ENCODE results near the gene CCDC88B. TPM values are rescaled to one million over a fixed set of nuclear protein-coding genes. Genes with fewer than 3 reads are reported as not detected.

The CCDC88B gene
- total RNA-seq, 1 donor from 2014 or later: 119 TPM

- intact Hi-C loops (cut with micrococcal nuclease): no loop called here
- no peak overlapping the region for H3K27ac Mint-ChIP-seq
These were observed 12.3 kb downstream of the CCDC88B start for GRCh38 chr11:64352099-64352994.

GRCh38 chr11:64352995-64353714, 13.2 kb downstream of the CCDC88B start:
- H3K27ac Mint-ChIP-seq: no peak overlapping the region
- H3K27me3 Mint-ChIP-seq: no peaks in the 10 kb centered on the region
- no peaks in the 10 kb centered on the region for H3K9me3 Mint-ChIP-seq
- intact Hi-C loops (cut with micrococcal nuclease): no loop called here
- DNase-seq: no peak
- peaks cover 24% of the 10 kb centered on the region for H3K36me3 Mint-ChIP-seq (ENCODE audit: low read depth)
- H3K4me1 Mint-ChIP-seq: peaks cover 10% of the 10 kb centered on the region
- no peak overlapping the region for H3K4me3 Mint-ChIP-seq

More at GRCh38 chr11:64352099-64352994, 12.3 kb downstream of the CCDC88B start:
- H3K9me3 Mint-ChIP-seq: no peaks in the 10 kb centered on the region
- peaks cover 24% of the 10 kb centered on the region for H3K36me3 Mint-ChIP-seq (ENCODE audit: low read depth)
- peaks cover 5% of the 10 kb centered on the region for H3K4me1 Mint-ChIP-seq
- no peak for DNase-seq
- H3K27me3 Mint-ChIP-seq: no peaks in the 10 kb centered on the region
- no peak overlapping the region for H3K4me3 Mint-ChIP-seq

GRCh38 chr11:64353715-64354506, 13.9 kb downstream of the CCDC88B start:
- DNase-seq: no peak
- H3K36me3 Mint-ChIP-seq (ENCODE audit: low read depth): peaks cover 22% of the 10 kb centered on the region
- no peaks in the 10 kb centered on the region for H3K9me3 Mint-ChIP-seq
- H3K4me1 Mint-ChIP-seq: peaks cover 10% of the 10 kb centered on the region
- H3K27ac Mint-ChIP-seq: no peak overlapping the region
- intact Hi-C loops (cut with micrococcal nuclease): no loop called here
- no peaks in the 10 kb centered on the region for H3K27me3 Mint-ChIP-seq
- H3K4me3 Mint-ChIP-seq: no peak overlapping the region

- Mint-ChIP-seq H3K27me3 (no peaks in the 10 kb centered on the region), H3K36me3 (ENCODE audit: low read depth) (peaks cover 22% of the 10 kb centered on the region), H3K27ac (peak overlapping the region; percentile 34), H3K9me3 (no peaks in the 10 kb centered on the region), H3K4me3 (no peak overlapping the region), H3K4me1 (peaks cover 18% of the 10 kb centered on the region)
- peak; percentile 75 for DNase-seq
- intact Hi-C loops (cut with micrococcal nuclease): no loop called here
These were observed 15.3 kb downstream of the CCDC88B start for GRCh38 chr11:64355078-64355940.

GRCh38 chr11:64356498-64357411, 16.8 kb downstream of the CCDC88B start:
- Mint-ChIP-seq H3K27ac (no peak overlapping the region), H3K36me3 (ENCODE audit: low read depth) (peaks cover 28% of the 10 kb centered on the region), H3K4me1 (peaks cover 20% of the 10 kb centered on the region), H3K27me3 (no peaks in the 10 kb centered on the region), H3K9me3 (no peaks in the 10 kb centered on the region), H3K4me3 (peak overlapping the region; percentile 56)
- intact Hi-C loops (cut with micrococcal nuclease): loop anchor here (1.0 kb wide), 1 partner anchor 39 kb away; the partner anchor contains the start of gene TRMT112
- peak; percentile 81 for DNase-seq

- Mint-ChIP-seq H3K36me3 (ENCODE audit: low read depth) (peaks cover 32% of the 10 kb centered on the region), H3K4me1 (peaks cover 20% of the 10 kb centered on the region), H3K4me3 (no peak overlapping the region), H3K27me3 (no peaks in the 10 kb centered on the region), H3K9me3 (no peaks in the 10 kb centered on the region), H3K27ac (peak overlapping the region; percentile 88)
- intact Hi-C loops (cut with micrococcal nuclease): loop anchor here (1.0 kb wide), 1 partner anchor 40 kb away; the partner anchor contains the start of gene TRMT112
- DNase-seq: no peak
These were observed 17.4 kb downstream of the CCDC88B start for GRCh38 chr11:64357446-64357845.

GRCh38 chr11:64357904-64358535, 18.0 kb downstream of the CCDC88B start:
- no peaks in the 10 kb centered on the region for H3K9me3 Mint-ChIP-seq
- peak overlapping the region; percentile 78 for H3K4me3 Mint-ChIP-seq
- intact Hi-C loops (cut with micrococcal nuclease): loop anchor here (1.0 kb wide), 1 partner anchor 41 kb away; the partner anchor contains the start of gene TRMT112
- H3K27me3 Mint-ChIP-seq: no peaks in the 10 kb centered on the region
- H3K4me1 Mint-ChIP-seq: peaks cover 20% of the 10 kb centered on the region
- peak overlapping the region; percentile 88 for H3K27ac Mint-ChIP-seq
- peak; percentile 78 for DNase-seq
- H3K36me3 Mint-ChIP-seq (ENCODE audit: low read depth): peaks cover 34% of the 10 kb centered on the region

- Mint-ChIP-seq H3K27me3 (no peaks in the 10 kb centered on the region), H3K9me3 (no peaks in the 10 kb centered on the region), H3K27ac (no peak overlapping the region), H3K4me3 (peak overlapping the region; percentile 78), H3K36me3 (ENCODE audit: low read depth) (peaks cover 37% of the 10 kb centered on the region), H3K4me1 (peaks cover 20% of the 10 kb centered on the region)
- no peak for DNase-seq
- intact Hi-C loops (cut with micrococcal nuclease): no loop called here
These were observed 18.5 kb downstream of the CCDC88B start for GRCh38 chr11:64358536-64358906.

- peak; percentile 90 for DNase-seq
- Mint-ChIP-seq H3K4me3 (peak within 1 kb of the TSS; percentile 94), H3K36me3 (ENCODE audit: low read depth) (peaks cover 40% of the 10 kb centered on the region), H3K4me1 (peaks cover 20% of the 10 kb centered on the region), H3K27ac (peak within 1 kb of the TSS; percentile 88), H3K27me3 (no peaks in the 10 kb centered on the region), H3K9me3 (no peaks in the 10 kb centered on the region)
- intact Hi-C loops (cut with micrococcal nuclease): loop anchor here (1.0 kb wide), 1 partner anchor 17 kb away; no protein-coding TSS in a partner anchor
These were observed 19.1 kb downstream of the CCDC88B start, which contains the start of gene RPS6KA4 for GRCh38 chr11:64358907-64359711. TSS of gene RPS6KA4 (plus strand) at chr11:64359162. CDS start at chr11:64359236, 74 bp downstream.

GRCh38 chr11:64359712-64360445, 19.9 kb downstream of the CCDC88B start:
- H3K9me3 Mint-ChIP-seq: no peaks in the 10 kb centered on the region
- peak; percentile 81 for DNase-seq
- intact Hi-C loops (cut with micrococcal nuclease): loop anchor here (1.0 kb wide), 1 partner anchor 18 kb away; no protein-coding TSS in a partner anchor
- no peaks in the 10 kb centered on the region for H3K27me3 Mint-ChIP-seq
- H3K4me3 Mint-ChIP-seq: peak overlapping the region; percentile 94
- H3K27ac Mint-ChIP-seq: peak overlapping the region; percentile 80
- H3K4me1 Mint-ChIP-seq: peaks cover 22% of the 10 kb centered on the region
- peaks cover 44% of the 10 kb centered on the region for H3K36me3 Mint-ChIP-seq (ENCODE audit: low read depth)
